ENCODE measurements around the gene ATP5F1D. TPM values are rescaled to one million over a fixed set of nuclear protein-coding genes. Genes with fewer than 3 reads are reported as not detected.
A peak's percentile ranks its signal among the peaks of the same experiment; 100 is the strongest.

Gene ATP5F1D
- total RNA-seq, 2 donors from 2014 or later, result 148 to 210 TPM

DNA sequence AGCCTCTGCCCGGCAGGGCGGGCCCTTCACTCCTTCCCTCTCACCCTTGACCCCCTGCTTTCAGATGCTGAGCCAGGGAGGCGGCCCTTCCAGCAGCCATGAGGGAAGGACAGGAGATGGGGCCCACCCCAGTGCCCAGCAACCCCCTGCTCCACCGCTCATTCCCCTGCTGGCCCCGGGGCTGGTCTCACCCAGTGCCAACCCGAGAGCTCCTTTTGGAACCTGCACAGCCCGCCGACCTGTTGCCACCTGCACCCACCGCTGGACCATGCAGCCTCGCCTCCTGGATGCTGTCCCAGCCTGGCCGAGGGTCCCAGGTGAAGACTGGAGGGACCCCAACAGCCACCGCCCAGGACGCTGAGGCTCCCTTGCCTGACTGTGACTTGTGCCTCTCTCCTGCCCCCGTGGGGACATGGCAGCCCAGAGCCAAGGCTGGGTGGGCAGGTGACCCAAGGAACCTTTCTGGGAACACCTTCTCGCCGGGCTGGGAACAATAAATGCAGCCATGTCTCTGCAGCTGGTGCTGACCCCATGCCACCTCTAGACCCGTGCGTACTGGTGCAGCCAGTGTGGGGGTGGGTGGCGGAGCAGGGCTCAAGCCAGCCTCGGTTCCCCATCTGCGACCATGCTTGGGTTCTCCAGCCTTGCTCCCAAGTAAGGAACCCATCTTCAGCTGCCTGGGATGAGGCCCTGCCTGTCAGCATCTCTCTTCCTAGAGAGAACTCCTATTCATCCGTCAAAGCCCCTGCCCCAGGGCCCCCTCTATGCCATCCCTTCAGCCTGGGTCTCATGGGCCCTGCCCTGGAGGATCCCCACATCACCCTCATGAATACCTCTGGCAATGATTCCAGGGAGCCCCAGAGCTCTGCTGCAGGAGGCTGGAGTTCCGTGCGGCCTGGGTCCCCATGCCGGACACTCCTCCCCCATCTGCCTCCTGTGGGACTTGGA, 37.4 kb downstream of the ATP5F1D start:
- ATAC-seq (replicated peaks), result no peak
- Mint-ChIP-seq H3K4me1 (no peaks in the 10 kb centered on the region), H3K9me3 (no peaks in the 10 kb centered on the region), H3K27ac (no peak overlapping the region), H3K27me3 (no peaks in the 10 kb centered on the region), H3K36me3 (ENCODE audit: low read depth) (peaks cover 63% of the 10 kb centered on the region), H3K4me3 (peak overlapping the region; percentile 6)

DNA sequence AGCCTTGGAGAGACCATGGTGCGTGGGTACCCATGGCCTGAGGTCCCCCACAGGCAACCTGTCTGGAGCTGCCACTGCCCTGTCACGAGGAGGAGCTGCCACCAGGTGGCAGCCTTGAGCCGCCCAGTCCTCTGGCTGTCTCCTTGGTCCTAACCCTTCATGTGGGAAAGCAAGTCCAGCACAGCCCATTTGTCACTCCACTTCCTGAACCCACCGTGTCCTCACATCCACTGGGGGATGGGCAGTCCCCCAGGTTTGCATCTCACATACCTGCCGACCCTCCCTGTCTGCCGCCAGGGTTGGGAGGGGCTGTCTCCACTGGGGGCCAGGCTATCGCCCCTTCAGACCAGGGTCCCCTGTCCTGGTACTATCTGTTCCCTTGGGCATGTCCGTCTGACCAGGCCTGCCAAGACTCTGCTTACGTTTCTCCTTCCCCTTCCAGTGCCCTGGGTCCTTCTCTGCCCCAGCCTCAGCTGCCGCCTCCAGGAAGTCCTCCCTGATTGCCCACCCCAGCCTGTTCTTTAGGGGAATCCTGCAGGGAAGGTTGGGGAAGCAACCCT, 38.3 kb downstream of the ATP5F1D start:
- Mint-ChIP-seq H3K27me3 (peaks cover 8% of the 10 kb centered on the region), H3K9me3 (no peaks in the 10 kb centered on the region), H3K27ac (peak overlapping the region; percentile 2), H3K36me3 (ENCODE audit: low read depth) (peaks cover 54% of the 10 kb centered on the region), H3K4me1 (no peaks in the 10 kb centered on the region), H3K4me3 (peak overlapping the region; percentile 6)
- peak; percentile 17 for ATAC-seq (replicated peaks)

DNA sequence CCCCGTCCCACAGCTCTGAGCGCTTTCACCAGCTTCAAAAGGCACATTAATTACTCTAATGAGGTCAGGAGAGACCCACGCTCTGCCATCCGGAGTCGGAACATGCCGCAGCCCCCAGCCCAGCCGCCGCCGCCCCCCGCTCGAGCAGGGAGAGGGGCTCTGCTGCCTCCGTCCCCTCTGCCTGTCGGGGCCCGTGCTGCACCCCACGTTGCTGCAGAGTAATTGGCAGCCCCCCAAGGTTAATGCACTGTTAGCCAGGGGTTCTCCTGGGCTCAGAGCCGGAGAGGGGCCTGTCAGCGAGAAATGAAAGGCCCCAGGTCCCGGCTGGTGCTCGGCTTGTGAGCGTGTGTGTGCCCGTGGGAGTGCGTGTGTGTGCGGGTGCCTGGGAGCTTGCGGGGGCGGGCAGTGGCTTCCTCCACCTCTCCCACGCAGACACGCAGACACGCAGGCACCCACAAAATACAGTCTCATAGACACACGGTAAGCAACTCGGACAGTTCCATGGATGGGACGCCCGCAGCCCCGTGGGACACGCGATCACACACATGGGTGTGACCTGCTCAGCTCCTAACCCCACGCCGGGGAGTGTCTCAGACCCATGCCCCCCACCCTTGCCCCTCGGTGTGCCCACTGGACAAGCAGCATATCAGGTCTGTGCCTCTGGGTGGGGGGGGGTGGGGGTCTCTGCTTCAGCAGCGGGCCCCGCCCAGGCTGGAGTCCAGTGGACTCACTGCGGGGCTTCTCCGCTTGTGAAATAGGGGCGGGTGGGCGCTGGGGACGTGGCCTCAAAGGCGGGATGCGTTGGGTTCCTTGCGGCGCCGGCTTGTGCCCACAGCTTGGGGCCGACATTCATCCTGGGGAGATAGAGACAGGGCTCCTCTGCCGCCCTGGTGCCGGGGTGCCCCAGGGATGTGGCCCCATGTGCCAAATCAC, 39.4 kb downstream of the ATP5F1D start:
- H3K27me3 Mint-ChIP-seq, result peaks cover 9% of the 10 kb centered on the region
- H3K4me1 Mint-ChIP-seq, result no peaks in the 10 kb centered on the region
- ATAC-seq (replicated peaks), result no peak
- no peak overlapping the region for H3K4me3 Mint-ChIP-seq
- peaks cover 44% of the 10 kb centered on the region for H3K36me3 Mint-ChIP-seq (ENCODE audit: low read depth)
- H3K27ac Mint-ChIP-seq, result no peak overlapping the region
- H3K9me3 Mint-ChIP-seq, result no peaks in the 10 kb centered on the region

DNA sequence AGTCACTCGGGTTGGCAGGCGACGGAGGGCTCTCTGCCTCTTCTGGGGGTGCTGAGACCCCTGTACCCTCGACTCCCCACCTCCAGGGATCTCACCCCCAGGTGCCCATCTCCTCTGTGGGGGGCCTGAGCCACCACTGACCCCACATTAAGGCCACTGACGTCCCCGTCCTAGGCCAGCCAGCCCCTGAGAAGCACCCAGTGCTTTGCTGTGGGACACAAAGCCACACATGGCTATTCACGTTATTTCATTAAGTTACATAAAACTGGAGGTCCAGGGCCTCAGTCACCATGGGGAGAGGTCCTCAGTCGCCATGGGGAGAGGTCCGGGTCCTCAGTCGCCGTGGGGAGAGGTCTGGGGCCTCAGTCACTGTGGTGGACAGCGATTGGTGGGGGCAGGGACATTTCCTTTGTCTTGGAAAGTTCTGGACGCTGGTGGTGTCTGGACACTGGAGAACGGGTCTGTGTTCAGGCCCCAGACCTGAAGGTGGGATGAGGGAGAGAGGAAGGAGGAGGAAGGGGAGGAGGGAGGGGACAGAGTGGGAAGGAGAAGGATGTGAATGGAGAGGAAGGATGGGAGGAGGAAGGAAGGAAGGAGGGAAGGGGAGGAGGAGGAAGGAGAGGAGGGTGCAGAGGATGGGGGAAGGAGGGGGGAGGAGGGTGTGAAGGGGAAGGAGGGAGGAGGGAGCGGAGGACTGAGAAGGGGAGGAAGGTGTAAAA, 40.2 kb downstream of the ATP5F1D start:
- Mint-ChIP-seq H3K27ac (no peak overlapping the region), H3K9me3 (no peaks in the 10 kb centered on the region), H3K4me3 (no peak overlapping the region), H3K4me1 (no peaks in the 10 kb centered on the region), H3K36me3 (ENCODE audit: low read depth) (peaks cover 36% of the 10 kb centered on the region), H3K27me3 (peaks cover 13% of the 10 kb centered on the region)
- ATAC-seq (replicated peaks), result no peak

DNA sequence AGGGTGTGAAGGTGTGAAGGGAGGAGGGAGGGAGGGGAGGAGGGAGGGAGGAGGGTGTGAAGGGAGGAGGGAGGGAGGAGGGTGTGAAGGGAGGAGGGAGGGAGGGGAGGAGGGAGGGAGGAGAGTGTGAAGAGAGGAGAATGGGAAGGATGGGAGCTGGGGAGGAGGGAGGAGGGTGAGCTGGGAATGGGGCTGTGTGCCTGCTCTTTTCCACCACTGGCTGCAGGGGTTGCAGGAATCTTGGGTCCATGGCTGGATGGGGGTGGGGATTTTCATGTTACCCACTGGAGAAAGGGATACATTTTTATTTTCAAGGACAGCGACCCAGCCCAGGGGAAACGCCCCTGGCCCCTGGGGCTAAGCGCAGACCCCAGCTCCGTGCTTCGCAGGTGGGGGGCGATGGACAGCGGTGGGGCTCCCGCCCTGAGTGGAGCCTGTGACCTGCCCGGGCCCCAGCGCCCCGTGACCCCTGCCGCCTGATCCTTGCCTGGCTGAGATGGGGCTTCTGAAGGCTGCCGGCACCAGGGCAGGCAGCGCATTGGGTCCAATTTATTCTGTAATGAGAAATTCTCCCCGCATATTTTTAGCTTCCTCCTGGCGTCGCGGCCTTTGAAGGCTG, 41.1 kb downstream of the ATP5F1D start:
- no peak for ATAC-seq (replicated peaks)

DNA sequence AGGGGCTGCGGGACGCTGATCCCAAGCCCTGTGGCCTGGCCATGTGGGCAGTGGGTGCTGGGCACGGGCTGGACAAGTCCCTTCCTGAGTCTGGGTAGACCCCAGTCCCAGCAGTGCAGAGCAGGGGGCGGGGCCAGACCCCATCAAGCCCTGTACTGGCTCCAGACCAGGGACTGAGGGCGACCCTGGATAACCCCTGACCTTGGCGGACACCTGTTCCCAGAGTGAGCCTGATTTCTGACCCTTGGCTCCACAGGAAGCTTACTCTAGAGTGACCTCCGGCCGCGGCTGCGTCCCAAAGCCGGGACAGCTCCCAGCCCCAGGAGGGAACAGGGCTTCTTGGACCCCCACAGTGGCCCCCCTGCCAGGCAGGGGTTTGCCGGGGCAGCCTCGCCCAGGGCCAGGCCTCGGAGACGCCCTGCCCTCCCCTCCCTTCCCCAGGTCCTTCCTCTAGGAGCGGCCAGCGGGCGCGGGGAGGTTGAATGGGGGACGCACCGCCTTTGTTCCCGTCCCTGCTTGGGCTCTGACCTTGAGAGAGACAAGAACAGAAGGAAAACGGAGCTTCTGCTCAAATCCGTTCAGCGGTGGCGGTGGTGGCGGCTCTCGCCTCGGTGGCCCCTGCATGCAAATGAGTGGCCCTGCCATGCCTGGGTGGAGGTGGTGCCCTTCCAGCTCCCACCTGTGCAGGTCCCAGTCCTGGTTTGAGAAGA, 41.8 kb downstream of the ATP5F1D start:
- H3K27me3 Mint-ChIP-seq, result peaks cover 13% of the 10 kb centered on the region

More for the DNA sequence above, 41.1 kb downstream of the ATP5F1D start:
- no peak overlapping the region for H3K27ac Mint-ChIP-seq
- H3K36me3 Mint-ChIP-seq (ENCODE audit: low read depth), result peaks cover 26% of the 10 kb centered on the region
- peaks cover 13% of the 10 kb centered on the region for H3K27me3 Mint-ChIP-seq
- no peaks in the 10 kb centered on the region for H3K4me1 Mint-ChIP-seq
- H3K9me3 Mint-ChIP-seq, result no peaks in the 10 kb centered on the region
- H3K4me3 Mint-ChIP-seq, result no peak overlapping the region

DNA sequence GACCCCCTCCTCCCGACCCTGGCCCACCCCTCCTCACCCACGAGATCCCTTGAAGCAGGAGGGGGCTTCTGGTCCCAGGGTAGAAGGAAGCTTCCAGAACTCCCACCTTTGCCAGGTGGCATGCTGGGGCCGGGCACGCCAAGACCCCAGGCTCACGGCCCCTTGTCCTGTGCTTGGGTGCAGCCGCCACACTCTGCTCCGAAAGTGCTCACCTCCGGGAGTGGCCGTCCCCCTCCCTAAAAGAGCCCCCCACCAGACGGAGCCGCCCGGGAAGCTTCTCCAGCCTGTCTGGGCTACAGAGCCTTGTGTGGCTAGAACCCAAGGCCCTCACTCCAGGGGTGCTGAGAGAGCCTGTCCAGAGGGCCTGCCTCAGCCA, 42.4 kb downstream of the ATP5F1D start:
- H3K36me3 Mint-ChIP-seq (ENCODE audit: low read depth), result peaks cover 18% of the 10 kb centered on the region
- H3K4me3 Mint-ChIP-seq, result no peak overlapping the region
- ATAC-seq (replicated peaks), result no peak
- H3K4me1 Mint-ChIP-seq, result no peaks in the 10 kb centered on the region
- H3K27me3 Mint-ChIP-seq, result peaks cover 13% of the 10 kb centered on the region
- H3K9me3 Mint-ChIP-seq, result no peaks in the 10 kb centered on the region
- H3K27ac Mint-ChIP-seq, result no peak overlapping the region

More for the DNA sequence above, 41.8 kb downstream of the ATP5F1D start:
- Mint-ChIP-seq H3K4me1 (no peaks in the 10 kb centered on the region), H3K36me3 (ENCODE audit: low read depth) (peaks cover 20% of the 10 kb centered on the region), H3K27ac (no peak overlapping the region), H3K9me3 (no peaks in the 10 kb centered on the region), H3K4me3 (no peak overlapping the region)
- no peak for ATAC-seq (replicated peaks)

DNA sequence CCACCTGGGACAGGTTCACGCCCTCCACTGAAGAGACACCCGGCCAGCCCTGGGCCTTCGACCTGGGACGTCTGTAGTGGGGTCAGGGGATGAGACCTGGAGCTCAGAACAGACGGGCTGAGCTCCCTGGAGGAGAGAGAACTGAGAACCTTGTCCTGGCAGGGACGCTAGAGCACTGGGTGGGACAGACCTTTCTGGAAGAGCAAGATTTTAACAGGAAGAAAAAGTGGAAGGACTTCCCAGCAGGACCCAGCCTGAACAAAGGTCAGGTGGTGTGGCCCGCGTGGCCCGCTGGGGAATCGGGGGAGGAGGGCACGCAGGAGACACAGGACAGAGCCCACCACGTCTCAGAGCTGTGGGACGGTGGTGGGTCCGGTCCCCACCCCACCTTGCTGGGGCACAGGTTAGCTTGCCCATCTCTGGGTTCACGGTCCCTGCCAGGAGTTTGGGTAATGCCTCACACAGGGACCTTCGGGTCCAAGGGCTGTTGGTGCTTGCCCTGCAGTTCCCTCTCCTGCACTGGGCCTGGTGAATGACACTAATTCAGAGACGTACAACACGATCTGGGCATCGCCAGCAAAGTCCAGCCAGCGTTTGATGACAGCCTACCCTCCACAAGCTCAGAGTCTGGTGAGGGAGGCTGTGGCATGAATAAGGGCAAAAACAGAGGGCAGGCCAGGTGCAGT, 42.9 kb downstream of the ATP5F1D start:
- Mint-ChIP-seq H3K27me3 (peaks cover 13% of the 10 kb centered on the region), H3K4me1 (no peaks in the 10 kb centered on the region), H3K36me3 (ENCODE audit: low read depth) (peaks cover 12% of the 10 kb centered on the region), H3K9me3 (no peaks in the 10 kb centered on the region), H3K27ac (no peak overlapping the region), H3K4me3 (peak overlapping the region; percentile 45)
- ATAC-seq (replicated peaks), result no peak

DNA sequence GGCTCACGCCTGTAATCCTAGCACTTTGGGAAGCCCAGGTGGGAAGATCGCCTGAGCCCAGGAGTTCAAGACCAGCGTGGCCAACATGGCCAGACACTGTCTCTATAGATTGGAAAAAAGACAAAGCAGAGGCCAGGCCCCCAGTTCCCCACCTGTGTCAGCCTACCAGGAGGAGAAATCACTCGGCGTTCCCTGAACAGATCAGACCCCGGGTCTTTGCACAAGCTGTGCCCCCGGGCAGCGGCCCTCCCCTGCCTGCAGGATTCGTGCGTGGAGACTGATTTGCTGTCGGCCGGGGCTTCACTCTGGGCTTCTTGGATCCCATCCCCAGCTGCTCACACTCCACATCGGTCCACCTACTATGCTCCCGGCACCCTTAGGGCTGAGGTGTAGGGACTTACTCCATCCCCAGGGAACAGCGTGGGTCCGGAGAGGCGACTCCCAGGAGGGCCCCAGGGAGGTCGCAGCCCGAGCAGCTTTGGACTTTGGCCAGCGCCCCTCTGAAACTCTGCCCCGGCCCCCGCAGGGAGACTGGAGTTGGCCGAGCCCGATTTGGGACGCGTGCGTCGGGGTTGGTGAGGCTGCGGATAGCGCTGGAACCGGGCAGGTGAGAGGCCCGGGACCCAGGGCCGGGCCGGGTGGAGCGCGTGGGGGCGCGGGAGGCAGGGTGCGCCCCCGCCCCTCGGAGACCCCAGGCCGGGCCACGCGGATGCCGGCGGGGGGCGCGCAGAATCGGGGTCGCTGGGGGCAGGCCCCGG, 43.6 kb downstream of the ATP5F1D start:
- Mint-ChIP-seq H3K27me3 (peaks cover 13% of the 10 kb centered on the region), H3K4me1 (no peaks in the 10 kb centered on the region), H3K9me3 (no peaks in the 10 kb centered on the region), H3K36me3 (ENCODE audit: low read depth) (peaks cover 5% of the 10 kb centered on the region), H3K27ac (no peak overlapping the region), H3K4me3 (peak overlapping the region; percentile 45)
- ATAC-seq (replicated peaks), result no peak

DNA sequence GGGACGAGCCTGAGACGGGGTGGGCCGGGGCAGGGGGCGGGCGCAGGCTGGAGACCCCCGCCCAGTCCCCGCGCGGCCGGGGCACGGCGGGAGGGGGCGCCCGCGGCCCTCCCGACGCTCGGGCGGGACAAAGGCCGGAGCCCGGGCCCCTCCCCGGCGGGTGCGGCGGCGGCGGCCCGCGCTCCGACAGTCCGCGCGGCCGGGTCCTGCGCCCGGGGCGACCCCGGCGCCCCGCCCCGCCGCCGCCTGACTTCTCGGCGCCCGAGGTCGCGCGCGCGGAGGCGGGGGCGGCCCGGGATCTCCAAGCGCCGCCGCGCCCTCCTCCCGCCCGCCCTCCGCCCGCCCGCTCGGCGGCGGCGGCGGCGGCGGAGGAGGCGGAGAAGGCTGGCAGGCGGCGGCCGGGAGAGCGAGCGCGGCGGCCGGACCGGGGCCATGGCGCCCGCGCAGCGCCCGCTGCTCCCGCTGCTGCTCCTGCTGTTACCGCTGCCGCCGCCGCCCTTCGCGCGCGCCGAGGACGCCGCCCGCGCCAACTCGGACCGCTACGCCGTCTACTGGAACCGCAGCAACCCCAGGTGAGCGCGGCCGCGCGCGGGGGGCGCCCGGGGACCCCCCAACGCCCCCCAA, 44.3 kb downstream of the ATP5F1D start, which contains the start of gene EFNA2:
Gene EFNA2 (plus strand): TSS at position 137 of the 624 bp plus-strand sequence. CDS start 296 bp downstream, at position 433.
- H3K4me1 Mint-ChIP-seq, result no peaks in the 10 kb centered on the region
- H3K4me3 Mint-ChIP-seq, result peak within 1 kb of the TSS; percentile 48
- H3K36me3 Mint-ChIP-seq (ENCODE audit: low read depth), result no peaks in the 10 kb centered on the region
- ATAC-seq (replicated peaks), result no peak
- H3K27ac Mint-ChIP-seq, result no peak within 1 kb of the TSS
- peaks cover 13% of the 10 kb centered on the region for H3K27me3 Mint-ChIP-seq
- no peaks in the 10 kb centered on the region for H3K9me3 Mint-ChIP-seq

DNA sequence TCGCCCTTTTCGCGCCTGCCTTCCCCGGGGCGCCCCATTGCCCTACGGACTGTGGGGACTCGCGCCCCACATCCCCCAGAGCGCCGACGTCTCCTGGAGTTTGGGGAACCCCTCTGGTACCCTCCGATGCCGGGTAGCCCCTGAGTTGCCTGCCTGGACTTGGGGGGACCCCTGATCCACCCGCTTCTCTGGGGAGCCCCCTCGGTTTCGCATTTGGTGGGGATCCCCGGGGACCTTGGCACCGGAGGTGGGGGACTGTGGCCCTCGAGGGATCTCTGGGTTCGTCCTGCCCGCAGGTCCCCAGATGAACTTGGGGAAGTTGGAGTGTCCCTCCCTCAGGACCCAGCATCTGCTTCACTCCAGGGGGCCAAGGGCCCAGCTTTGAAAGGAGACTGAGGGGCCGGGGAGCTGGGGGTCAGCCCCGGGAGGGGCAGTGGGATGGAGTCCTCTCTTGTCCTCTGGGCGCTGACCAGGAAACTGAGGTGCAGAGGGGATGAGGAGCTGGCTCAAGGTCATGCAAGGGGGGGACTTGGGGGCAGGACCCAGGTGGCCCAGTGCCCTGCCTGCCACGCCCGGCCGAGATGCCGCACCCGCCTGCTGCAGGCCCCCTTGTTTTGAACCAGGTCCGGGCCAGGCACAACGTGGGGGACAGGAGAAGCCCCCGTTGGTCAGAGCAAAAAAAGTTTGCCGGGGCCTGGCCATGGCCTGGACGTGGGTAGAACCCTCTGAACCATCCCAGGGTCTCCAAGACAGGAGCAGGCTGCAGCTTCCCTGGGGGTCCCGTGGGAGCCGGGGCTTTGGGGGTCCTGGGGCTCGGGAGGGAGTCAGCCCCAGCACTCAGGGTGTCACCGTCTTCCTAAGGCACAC, 45.2 kb downstream of the ATP5F1D start:
- Mint-ChIP-seq H3K4me3 (peak overlapping the region; percentile 48), H3K27ac (no peak overlapping the region), H3K27me3 (peaks cover 13% of the 10 kb centered on the region), H3K4me1 (no peaks in the 10 kb centered on the region), H3K36me3 (ENCODE audit: low read depth) (no peaks in the 10 kb centered on the region), H3K9me3 (no peaks in the 10 kb centered on the region)
- no peak for ATAC-seq (replicated peaks)
